GM10266 (cell line): ENCODE results near the gene HDAC9.

Source experiments
- DNase-seq: peaks from one replicate; pipeline ENCODE4 v3.0.0; 2012; ENCODE audit errors: extremely low spot score
- CTCF ChIP-seq: IDR thresholded peaks from 2 replicates; pipeline ENCODE4 v1.5.1; 2012; ENCODE audit warnings: mild to moderate bottlenecking, low read depth; ENCODE audit not compliant: control insufficient read depth, insufficient read depth; ENCODE audit errors: missing control alignments

Gene HDAC9

GRCh38 chr7:18803923-18804322 lies 308.4 kb downstream of the HDAC9 start:
- DNase-seq = no peak
- TF ChIP-seq CTCF = no peak

- DNase-seq = no peak
- TF ChIP-seq CTCF = no peak
Observed at GRCh38 chr7:18806177-18806576, 310.6 kb downstream of the HDAC9 start.

- DNase-seq = no peak
- TF ChIP-seq CTCF = no peak
Observed at GRCh38 chr7:18808026-18808425, 312.5 kb downstream of the HDAC9 start.

GRCh38 chr7:18815261-18815960 lies 319.9 kb downstream of the HDAC9 start:
- DNase-seq = no peak
- no peak for TF ChIP-seq CTCF

GRCh38 chr7:18820981-18821380 lies 325.4 kb downstream of the HDAC9 start:
- no peak for DNase-seq
- TF ChIP-seq CTCF = no peak

- TF ChIP-seq CTCF = no peak
- DNase-seq = no peak
Observed at GRCh38 chr7:18821554-18821953, 326.0 kb downstream of the HDAC9 start.

- DNase-seq = no peak
- no peak for TF ChIP-seq CTCF
Observed at GRCh38 chr7:18824157-18824556, 328.6 kb downstream of the HDAC9 start.
